ENCODE data around the gene ENOX1. TPM values are rescaled to one million over a fixed set of nuclear protein-coding genes. Genes with fewer than 3 reads are reported as not detected.

Gene ENOX1
- total and polyA plus RNA-seq, 2 of the 8 experiments (the other 6 are each of a cell fraction or from before 2014, with no cell fraction given), result 0.23 to 0.37 TPM

- H2BK5ac ChIP-seq (ENCODE audit: low read depth, low read length), result no peak overlapping the region
- no peak overlapping the region for H3K4me2 ChIP-seq (ENCODE audit: insufficient read depth in 1 of 2, low read depth in 2 of 2, low read length in 2 of 2)
- no peak overlapping the region for H3K18ac ChIP-seq (ENCODE audit: extremely low read depth, low read length)
- no peaks in the 10 kb centered on the region; a peak in 1 of 7 replicates for H3K4me1 ChIP-seq (replicated peaks in 1 of 4; ENCODE audit: control insufficient read depth in 3 of 4, insufficient read depth in 4 of 4, low read length in 3 of 4)
- H3K56ac ChIP-seq (replicated peaks; ENCODE audit: insufficient read length, low read depth, low read length), result no peak overlapping the region
- no peak overlapping the region for H3K4me3 ChIP-seq (ENCODE audit: extremely low read depth in 1 of 4, insufficient read depth in 2 of 4, low read depth in 3 of 4, low read length in 4 of 4)
- H3K9ac ChIP-seq (replicated peaks in 1 of 4; ENCODE audit: extremely low read depth in 1 of 4, low read depth in 3 of 4, low read length in 3 of 4), result peak overlapping the region in 1 of 4 experiments; percentile 34; a peak in 1 of 7 replicates
- DNase-seq (ENCODE audit: low read depth in 1 of 2, low spot score in 2 of 2) (no peak), FAIRE-seq (no peak)
- peak overlapping the region; percentile 73; the same call in 1 of the 2 replicates for H2AFZ ChIP-seq (ENCODE audit: low read length)
- no peak overlapping the region for H3K14ac ChIP-seq (ENCODE audit: insufficient read length)
- H3K9me3 ChIP-seq (ENCODE audit: insufficient read depth in 2 of 2, low read depth in 1 of 2, low read length in 1 of 2), result no peaks in the 10 kb centered on the region
- H2BK20ac ChIP-seq (ENCODE audit: low read length), result no peak overlapping the region
- no peaks in the 10 kb centered on the region for H3K79me2 ChIP-seq (ENCODE audit: control insufficient read depth in 1 of 2, insufficient read depth in 2 of 2, low read length in 2 of 2)
- no peak overlapping the region for H2AK5ac ChIP-seq (ENCODE audit: low read depth, low read length)
- H4K91ac ChIP-seq (replicated peaks; ENCODE audit: insufficient read length, low read length), result no peak overlapping the region
- H3K4ac ChIP-seq (replicated peaks; ENCODE audit: insufficient read length, low read depth, low read length), result no peak overlapping the region
- WGBS, 2 experiments (ENCODE audit: extremely low coverage in 1 of 2, insufficient coverage in 1 of 2, insufficient read length in 1 of 2, insufficient replicate concordance in 2 of 2, low coverage in 1 of 2, low lambda C conversion rate in 2 of 2, missing lambda C conversion rate in 1 of 2), result 82% methylated on average over 3 of the region's 3 CpGs; no CpG with 5 or more reads in 1 of the 2 experiments
- ChIA-PET CTCF (ENCODE audit: partially characterized antibody) (no interaction called here), POLR2A (ENCODE audit: partially characterized antibody) (no interaction called here)
- no peaks in the 10 kb centered on the region for H4K20me1 ChIP-seq (replicated peaks in 1 of 2; ENCODE audit: control insufficient read depth in 1 of 2, insufficient read depth in 2 of 2, low read length in 2 of 2)
- H3K36me3 ChIP-seq (ENCODE audit: control insufficient read depth in 2 of 4, insufficient read depth in 4 of 4, low read length in 3 of 4), result no peaks in the 10 kb centered on the region
- no peaks in the 10 kb centered on the region for H3K79me1 ChIP-seq (ENCODE audit: low read depth, low read length)
- no peak overlapping the region for H2BK15ac ChIP-seq (ENCODE audit: low read length)
- no peak overlapping the region for H4K8ac ChIP-seq (ENCODE audit: extremely low read depth, insufficient read depth, low read length)
- H3K23ac ChIP-seq (ENCODE audit: insufficient read length), result no peak overlapping the region
- H3K27ac ChIP-seq (ENCODE audit: low read depth, low read length), result no peak overlapping the region
- H2BK12ac ChIP-seq (ENCODE audit: low read depth, low read length), result no peak overlapping the region
- H4K5ac ChIP-seq (ENCODE audit: insufficient read length, low read depth, low read length), result no peak overlapping the region
- no peak overlapping the region for H2BK120ac ChIP-seq (replicated peaks; ENCODE audit: low read depth, low read length)
- H3K27me3 ChIP-seq (replicated peaks in 1 of 4; ENCODE audit: control insufficient read depth in 3 of 4, extremely low read depth in 1 of 4, insufficient read depth in 3 of 4, low read length in 3 of 4), result no peaks in the 10 kb centered on the region
- H3K23me2 ChIP-seq (ENCODE audit: low read depth, low read length), result no peaks in the 10 kb centered on the region
- no peak for TF ChIP-seq RXRA (IDR thresholded peaks at IDR 0.05; ENCODE audit: insufficient read depth, low read depth, low read length)
- no peak for TF ChIP-seq NANOG (IDR thresholded peaks at IDR 0.05; ENCODE audit: insufficient read depth, low read depth, low read length, poor library complexity, severe bottlenecking)
- no peak for TF ChIP-seq KDM5A (IDR thresholded peaks at IDR 0.05; ENCODE audit: low read length)
- no peak for TF ChIP-seq MAX (IDR thresholded peaks at IDR 0.05)
- no peak for TF ChIP-seq EP300 (IDR thresholded peaks at IDR 0.05; ENCODE audit: borderline replicate concordance in 1 of 2, low read depth in 2 of 2, low read length in 2 of 2)
- no peak for TF ChIP-seq SP1 (IDR thresholded peaks at IDR 0.05; ENCODE audit: low read depth, low read length)
- no peak for TF ChIP-seq USF2 (IDR thresholded peaks at IDR 0.05; ENCODE audit: low read length)
- TF ChIP-seq KDM1A (IDR thresholded peaks at IDR 0.05; ENCODE audit: borderline replicate concordance, low read length), result no peak
- TF ChIP-seq CBX8 (IDR thresholded peaks at IDR 0.05; ENCODE audit: borderline replicate concordance, low read depth, low read length), result no peak
- no peak for TF ChIP-seq SAP30 (IDR thresholded peaks at IDR 0.05; ENCODE audit: insufficient read depth, insufficient replicate concordance, low read length)
- TF ChIP-seq FOSL1 (IDR thresholded peaks at IDR 0.05; ENCODE audit: insufficient read depth, low read depth, low read length), result no peak
These were observed 214.0 kb downstream of the ENOX1 start for GRCh38 chr13:43572656-43573360.

Measured in H1 (cell line).